ENCODE data around the gene CRACDL. TPM values are rescaled to one million over a fixed set of nuclear protein-coding genes. Genes with fewer than 3 reads are reported as not detected.

The CRACDL gene
- total RNA-seq, 1 donor from 2014 or later = 0.12 TPM

DNA sequence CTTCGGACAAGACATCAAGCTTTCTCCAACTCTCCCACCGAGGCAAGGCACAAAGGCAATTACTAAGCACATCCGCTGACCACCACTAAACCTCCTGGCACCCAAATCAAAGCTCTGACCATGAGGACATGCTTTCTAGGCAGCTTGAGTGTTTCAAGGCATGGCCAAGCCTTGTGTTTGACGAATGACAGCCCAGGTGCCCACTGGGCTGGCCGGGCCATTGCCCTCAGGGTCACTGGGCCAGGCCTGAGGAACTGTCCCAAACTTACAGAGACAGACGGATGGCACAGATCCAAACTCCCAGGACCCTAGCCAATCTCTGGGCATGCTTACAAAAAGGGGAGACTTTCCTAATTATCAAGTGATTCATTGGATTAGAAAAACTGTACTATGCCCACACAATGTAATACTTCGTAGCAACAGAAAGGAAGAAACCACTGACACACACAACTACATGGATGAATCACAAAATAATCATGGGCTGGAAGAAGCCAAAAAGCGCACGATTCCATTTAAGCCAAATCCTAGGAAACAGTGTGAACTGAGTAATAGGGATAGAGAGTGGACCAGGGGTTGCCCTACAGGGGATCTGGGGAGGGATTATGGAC lies 20.2 kb downstream of the CRACDL start:
- peaks cover 7% of the 10 kb centered on the region for H3K4me1 Mint-ChIP-seq
- H3K27me3 Mint-ChIP-seq = peaks cover 40% of the 10 kb centered on the region
- H3K9me3 Mint-ChIP-seq = no peaks in the 10 kb centered on the region
- no peak for DNase-seq
- intact Hi-C loops (cut with micrococcal nuclease) = no loop called here
- no peaks in the 10 kb centered on the region for H3K36me3 Mint-ChIP-seq (ENCODE audit: low read depth)
- no peak overlapping the region for H3K27ac Mint-ChIP-seq
- no peak overlapping the region for H3K4me3 Mint-ChIP-seq

DNA sequence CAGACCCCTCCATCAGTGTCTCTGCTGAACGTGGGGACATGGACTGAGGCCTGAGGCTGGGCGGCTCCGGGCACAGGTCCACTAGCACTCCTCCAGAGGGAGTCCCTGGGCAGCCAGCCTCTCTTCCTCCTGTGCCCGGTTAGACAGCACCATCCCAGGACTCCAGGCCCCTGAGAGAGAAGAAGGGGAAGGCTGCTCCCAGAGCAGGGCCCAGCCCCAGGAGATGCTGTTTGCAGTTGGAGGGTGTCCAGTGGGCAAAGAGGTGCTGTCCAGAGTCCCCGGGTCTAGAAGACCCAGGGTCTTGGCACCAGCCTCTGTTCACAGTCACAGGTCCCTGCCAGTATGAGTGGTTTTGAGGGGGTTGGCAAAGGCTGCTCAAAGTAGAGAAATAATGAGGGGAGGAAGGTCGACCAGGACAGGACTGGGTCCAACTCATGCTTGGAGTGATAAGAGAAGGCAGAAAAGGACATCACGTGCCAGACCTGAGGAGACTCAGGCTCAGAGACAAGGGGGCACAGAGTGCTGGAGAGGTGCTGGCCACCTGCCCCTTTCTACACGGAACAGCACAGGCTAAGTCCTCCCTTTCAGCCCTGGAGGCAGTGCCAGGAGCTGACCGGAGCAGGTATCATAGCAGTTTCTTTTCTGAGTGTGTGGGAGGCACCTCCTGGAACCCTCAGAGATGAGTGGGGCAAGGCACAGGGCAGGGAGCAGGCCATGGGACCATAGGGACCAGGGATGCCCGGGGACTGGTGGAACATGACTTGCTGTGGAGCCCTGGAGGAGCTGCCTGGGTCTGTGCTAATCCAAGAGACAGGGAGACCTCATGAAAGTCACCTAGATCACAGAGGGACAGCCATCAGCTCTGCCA lies 21.1 kb downstream of the CRACDL start:
- H3K27me3 Mint-ChIP-seq = peaks cover 32% of the 10 kb centered on the region
- no peaks in the 10 kb centered on the region for H3K9me3 Mint-ChIP-seq
- H3K36me3 Mint-ChIP-seq (ENCODE audit: low read depth) = no peaks in the 10 kb centered on the region
- peaks cover 7% of the 10 kb centered on the region for H3K4me1 Mint-ChIP-seq
- intact Hi-C loops (cut with micrococcal nuclease) = no loop called here
- no peak overlapping the region for H3K27ac Mint-ChIP-seq
- no peak for DNase-seq
- H3K4me3 Mint-ChIP-seq = no peak overlapping the region

DNA sequence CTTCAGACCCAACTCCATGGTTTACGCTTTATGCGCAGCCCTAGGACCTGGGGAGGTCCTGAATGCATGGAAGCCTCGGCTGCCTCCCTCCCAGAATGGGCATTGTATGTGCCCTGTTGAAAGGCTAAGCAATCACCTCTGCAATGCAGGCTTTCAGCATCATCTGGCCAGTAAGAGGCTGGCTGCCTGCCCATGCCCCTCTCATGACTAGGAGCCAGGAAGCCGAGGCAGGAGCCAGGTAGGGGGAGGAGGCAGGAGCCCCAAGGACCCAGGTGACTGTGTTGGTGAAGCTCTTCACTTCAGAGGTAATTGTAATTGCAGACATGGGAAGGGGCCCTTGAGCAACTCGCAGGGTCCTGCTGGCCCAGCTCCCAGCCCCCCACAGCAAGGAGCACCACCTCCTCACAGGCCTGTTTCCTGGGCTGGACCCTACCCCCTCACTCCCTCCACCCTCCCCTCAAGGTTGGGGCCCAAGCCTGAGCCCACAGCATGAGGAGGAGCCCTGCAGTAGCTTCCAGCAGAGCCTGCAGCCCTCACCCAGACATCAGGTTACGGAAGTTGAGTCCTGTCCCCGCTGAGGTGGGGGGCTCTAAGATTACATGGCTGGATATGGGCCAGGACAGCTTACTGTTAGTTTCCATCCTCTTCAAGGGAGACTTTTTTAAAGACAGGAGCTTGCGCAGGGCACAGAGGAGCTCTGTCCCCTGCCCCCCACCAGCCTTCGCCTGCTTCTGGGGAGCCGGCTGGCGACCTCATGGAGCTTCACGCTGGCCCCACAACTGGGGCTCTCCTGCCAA lies 21.9 kb downstream of the CRACDL start:
- Mint-ChIP-seq H3K4me3 (no peak overlapping the region), H3K4me1 (peaks cover 13% of the 10 kb centered on the region), H3K36me3 (ENCODE audit: low read depth) (no peaks in the 10 kb centered on the region), H3K27ac (no peak overlapping the region), H3K9me3 (no peaks in the 10 kb centered on the region), H3K27me3 (peaks cover 34% of the 10 kb centered on the region)
- intact Hi-C loops (cut with micrococcal nuclease) = no loop called here
- no peak for DNase-seq

DNA sequence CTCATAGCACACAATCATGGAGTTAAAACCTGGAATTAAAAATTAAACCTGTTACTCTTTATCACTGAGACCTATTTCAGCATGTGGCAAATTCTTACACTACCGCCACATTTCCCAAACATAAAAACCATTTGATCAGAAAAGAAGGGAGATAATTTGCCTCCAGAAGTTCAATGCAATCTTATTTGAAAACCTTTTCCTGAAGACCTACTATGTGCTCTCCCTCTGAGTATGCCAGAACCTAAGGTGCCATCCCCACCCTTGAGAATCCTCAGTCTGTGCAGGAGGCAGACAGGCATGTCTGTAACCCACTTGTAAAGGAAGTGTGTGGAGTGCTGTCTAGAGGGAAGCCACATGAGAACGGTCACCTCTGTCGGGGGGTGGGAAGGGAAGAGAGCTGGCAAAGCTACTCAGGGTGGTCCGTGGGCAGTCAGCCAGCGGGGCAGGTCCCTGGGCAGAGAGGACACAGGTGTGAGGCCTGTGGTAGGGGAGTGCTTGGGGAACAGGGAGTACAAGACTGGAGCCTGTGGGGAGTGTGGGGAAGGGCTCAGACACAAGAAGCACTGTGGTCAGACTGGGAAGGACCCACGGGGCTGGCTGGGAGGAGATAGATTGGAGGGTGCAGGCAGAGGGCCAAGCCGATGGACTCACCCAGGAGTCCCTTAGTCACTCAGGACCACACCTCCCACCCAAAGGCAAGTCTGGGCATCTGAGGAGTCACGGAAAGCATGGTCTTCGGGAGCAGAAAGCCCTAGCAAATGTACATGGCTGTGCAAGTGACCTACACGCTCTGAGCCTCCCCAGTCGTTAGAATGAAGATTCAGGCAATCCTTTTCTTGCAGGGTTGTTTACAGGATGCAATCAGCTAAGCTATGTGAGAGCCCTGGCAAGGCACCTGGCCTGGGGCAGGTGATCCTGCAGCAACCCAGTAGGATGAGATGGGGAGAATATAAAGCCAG lies 22.8 kb downstream of the CRACDL start:
- Mint-ChIP-seq H3K36me3 (ENCODE audit: low read depth) (no peaks in the 10 kb centered on the region), H3K4me3 (no peak overlapping the region), H3K27me3 (peaks cover 33% of the 10 kb centered on the region), H3K27ac (no peak overlapping the region), H3K9me3 (no peaks in the 10 kb centered on the region), H3K4me1 (peaks cover 20% of the 10 kb centered on the region)
- DNase-seq = no peak
- intact Hi-C loops (cut with micrococcal nuclease) = no loop called here

DNA sequence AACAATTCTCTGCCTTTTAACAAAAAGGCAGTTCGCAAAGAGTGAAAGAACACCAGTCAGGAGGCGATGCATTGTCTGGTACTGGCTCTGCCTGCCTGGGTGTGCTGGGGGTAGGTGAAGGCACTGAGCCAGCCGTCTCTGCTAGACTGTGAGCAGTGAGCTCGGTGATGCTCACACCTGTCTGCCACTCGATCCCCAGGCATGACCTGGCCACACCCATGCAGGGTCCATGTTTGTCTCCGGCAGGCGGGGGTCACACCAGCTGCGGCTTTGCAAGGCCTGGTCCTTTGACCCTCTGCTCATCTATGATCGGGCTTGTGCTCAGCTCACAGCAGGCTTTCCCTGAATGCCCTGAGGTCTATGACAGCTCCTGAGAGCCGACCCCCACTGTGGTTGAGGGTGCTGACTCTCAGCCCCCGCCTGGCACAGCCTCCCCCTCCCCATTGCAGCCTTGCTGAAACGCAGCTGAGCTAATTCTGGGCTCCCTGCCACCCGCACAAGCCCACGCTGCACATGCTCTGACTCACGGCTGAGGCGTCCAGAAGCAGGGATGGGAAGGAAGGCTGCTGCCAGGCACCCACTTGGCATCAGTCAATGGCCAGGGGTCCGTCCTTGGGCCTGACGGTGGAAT lies 23.7 kb downstream of the CRACDL start:
- H3K4me1 Mint-ChIP-seq = peaks cover 20% of the 10 kb centered on the region
- intact Hi-C loops (cut with micrococcal nuclease) = no loop called here
- no peak for DNase-seq
- H3K27ac Mint-ChIP-seq = no peak overlapping the region
- no peaks in the 10 kb centered on the region for H3K9me3 Mint-ChIP-seq
- H3K27me3 Mint-ChIP-seq = peaks cover 33% of the 10 kb centered on the region
- H3K4me3 Mint-ChIP-seq = no peak overlapping the region
- no peaks in the 10 kb centered on the region for H3K36me3 Mint-ChIP-seq (ENCODE audit: low read depth)

DNA sequence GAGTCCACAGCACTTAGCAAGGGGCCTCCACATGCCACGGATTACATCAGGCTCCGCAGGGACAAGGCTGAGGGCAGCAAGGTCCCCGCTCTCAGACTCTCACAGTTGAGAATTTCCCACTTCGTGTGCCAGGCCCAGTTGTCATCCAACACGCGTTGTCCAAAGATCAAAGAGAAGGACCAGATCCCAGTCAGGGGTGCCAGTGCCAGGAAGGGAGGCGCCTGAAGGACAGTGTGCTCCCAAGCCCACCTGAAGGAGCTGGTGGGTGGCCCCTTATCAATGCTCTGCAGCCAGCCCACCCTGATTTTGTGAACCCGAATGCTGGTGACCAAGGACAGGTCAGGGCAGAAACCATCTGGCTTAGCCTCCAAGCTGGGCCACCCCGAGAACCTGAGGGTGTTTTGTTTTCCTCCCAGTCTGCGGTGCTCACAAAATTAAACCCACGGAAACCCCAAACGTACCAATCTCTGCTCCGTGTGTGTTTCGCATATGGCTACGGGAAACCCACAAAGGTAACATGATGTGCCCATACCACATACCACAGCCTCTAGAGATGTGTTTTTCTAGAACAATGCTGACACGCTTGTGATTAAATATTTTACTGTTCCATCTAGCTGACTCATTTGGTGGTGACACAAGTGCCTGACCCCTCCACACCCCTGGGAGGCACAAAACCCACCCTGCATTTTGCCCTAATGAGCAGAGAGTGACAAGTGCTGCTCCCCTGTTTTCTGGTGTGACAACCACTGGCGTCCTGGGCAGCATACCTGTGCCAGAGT lies 24.5 kb downstream of the CRACDL start:
- Mint-ChIP-seq H3K4me1 (peaks cover 20% of the 10 kb centered on the region), H3K27me3 (peaks cover 35% of the 10 kb centered on the region), H3K4me3 (no peak overlapping the region), H3K9me3 (no peaks in the 10 kb centered on the region), H3K36me3 (ENCODE audit: low read depth) (no peaks in the 10 kb centered on the region), H3K27ac (no peak overlapping the region)
- intact Hi-C loops (cut with micrococcal nuclease) = no loop called here
- DNase-seq = peak; percentile 76

DNA sequence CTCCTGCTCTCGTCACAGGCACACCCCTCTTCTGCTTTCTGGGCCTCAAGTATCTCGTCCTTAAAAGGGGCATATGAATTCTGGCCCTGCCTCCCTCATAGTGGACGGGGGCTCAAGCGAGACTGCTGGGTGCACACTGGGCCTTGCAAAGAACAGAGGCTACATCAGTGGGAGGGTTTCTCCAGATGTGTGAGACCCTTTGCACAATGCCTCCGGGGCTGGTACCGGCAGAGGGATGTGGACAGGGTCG lies 25.0 kb downstream of the CRACDL start:
- DNase-seq = no peak
- Mint-ChIP-seq H3K27ac (no peak overlapping the region), H3K4me1 (peaks cover 20% of the 10 kb centered on the region), H3K4me3 (no peak overlapping the region), H3K36me3 (ENCODE audit: low read depth) (no peaks in the 10 kb centered on the region), H3K27me3 (peaks cover 35% of the 10 kb centered on the region), H3K9me3 (no peaks in the 10 kb centered on the region)
- intact Hi-C loops (cut with micrococcal nuclease) = no loop called here

DNA sequence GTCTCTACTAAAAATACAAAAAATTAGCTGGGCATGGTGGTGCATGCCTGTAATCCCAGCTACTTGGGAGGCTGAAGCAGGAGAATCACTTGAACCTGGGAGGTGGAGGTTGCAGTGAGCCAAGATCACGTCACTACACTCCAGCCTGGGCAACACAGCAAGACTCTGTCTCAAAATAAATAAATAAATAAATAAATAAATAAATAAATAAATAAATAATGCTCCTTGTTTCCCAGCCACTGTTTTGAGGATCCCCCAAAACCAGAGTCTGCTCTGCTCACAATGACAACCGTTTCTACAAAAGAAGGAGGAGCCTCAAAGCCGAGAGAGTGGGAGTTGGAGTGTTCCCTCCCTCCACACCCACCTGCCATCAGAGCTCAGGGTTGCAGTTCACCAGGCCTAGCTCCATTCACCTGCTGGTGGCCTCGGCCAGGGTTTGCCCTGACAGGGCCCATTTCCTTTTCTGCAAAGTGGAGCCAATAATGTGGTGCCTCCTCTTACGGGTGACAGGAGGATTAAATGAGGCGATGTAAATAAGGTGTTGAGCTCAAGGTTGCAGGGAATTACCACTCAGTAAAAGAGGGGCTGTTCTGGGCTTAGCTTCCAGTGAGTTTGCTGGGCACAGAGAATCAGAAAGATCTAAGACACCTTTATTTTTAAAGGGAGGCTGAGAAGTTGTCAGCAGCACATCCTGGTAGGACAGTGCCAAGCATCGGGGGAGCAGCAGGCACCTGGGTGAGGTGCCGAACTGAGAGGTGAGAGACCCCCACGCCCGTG lies 25.5 kb downstream of the CRACDL start:
- no peak overlapping the region for H3K27ac Mint-ChIP-seq
- peaks cover 20% of the 10 kb centered on the region for H3K4me1 Mint-ChIP-seq
- no peak for DNase-seq
- intact Hi-C loops (cut with micrococcal nuclease) = no loop called here
- H3K27me3 Mint-ChIP-seq = peaks cover 34% of the 10 kb centered on the region
- no peak overlapping the region for H3K4me3 Mint-ChIP-seq
- no peaks in the 10 kb centered on the region for H3K36me3 Mint-ChIP-seq (ENCODE audit: low read depth)
- no peaks in the 10 kb centered on the region for H3K9me3 Mint-ChIP-seq

DNA sequence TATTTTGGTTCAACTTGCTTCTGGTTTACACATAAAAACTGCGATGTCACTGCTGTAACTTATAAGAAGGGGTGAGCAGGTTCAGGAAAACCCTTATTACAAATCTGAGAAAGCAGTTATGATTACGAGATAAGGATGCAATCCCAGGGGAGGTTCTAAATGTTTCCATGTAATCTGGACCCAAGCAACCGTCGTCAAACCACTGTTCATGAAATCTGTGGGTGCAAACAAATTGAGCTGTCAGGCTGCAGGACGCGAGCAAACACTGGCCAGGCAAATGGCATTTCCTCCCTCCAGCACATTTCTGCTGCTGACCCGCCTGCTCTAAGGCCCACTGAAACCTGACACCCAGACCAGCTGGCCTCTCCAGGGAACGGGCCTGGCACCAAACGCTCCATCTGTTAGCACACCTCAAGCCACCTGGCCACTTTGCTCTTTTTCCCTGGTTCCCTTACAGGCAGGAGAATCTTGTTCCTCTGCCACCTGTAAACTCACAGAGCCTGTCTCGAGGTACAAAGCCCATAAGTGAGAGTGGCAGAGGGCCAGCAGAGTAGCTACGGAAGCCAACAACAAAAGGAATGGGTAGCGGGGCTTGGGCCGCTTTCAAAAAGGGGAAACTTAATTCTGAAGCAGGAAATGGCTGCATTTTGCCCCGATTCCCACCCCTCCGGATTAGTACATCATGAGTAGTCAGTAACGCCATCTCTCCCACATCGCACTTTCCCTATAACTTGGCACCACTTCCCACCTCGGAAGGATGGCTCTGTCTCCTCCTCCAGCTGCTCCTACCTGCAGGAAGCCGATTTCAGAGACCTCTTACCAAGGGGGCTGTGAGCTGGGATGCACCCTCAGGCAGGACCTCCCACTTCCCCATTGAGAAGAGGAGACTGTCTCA lies 26.5 kb downstream of the CRACDL start:
- Mint-ChIP-seq H3K27ac (no peak overlapping the region), H3K4me1 (peaks cover 20% of the 10 kb centered on the region), H3K4me3 (no peak overlapping the region), H3K36me3 (ENCODE audit: low read depth) (no peaks in the 10 kb centered on the region), H3K9me3 (no peaks in the 10 kb centered on the region), H3K27me3 (peaks cover 30% of the 10 kb centered on the region)
- DNase-seq = no peak
- intact Hi-C loops (cut with micrococcal nuclease) = no loop called here

DNA sequence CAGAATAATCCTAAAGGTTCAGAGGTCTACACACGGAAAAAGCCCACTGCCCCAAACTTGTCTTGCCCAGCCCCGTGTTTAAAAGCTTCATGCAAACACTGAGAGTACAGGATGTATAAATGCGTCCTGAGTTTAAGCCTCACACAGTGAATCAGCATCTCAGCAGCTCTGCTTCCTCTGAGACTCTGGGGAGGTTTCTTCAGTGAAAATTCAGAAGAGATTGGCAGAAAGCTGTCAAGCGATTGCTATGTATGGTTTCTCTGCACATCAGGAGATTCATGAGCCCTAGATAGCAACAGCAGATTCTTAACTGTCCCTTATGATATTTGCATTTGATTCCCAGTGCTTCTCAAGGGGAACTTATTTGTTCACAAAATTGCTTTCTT lies 27.1 kb downstream of the CRACDL start:
- Mint-ChIP-seq H3K27ac (no peak overlapping the region), H3K4me3 (no peak overlapping the region), H3K27me3 (peaks cover 30% of the 10 kb centered on the region), H3K9me3 (no peaks in the 10 kb centered on the region), H3K4me1 (peaks cover 20% of the 10 kb centered on the region), H3K36me3 (ENCODE audit: low read depth) (no peaks in the 10 kb centered on the region)
- no peak for DNase-seq
- intact Hi-C loops (cut with micrococcal nuclease) = no loop called here
